A549 treated with RU486 at 1 μM for 4 hours (cell line): Measurements from ENCODE around the gene ADAM22. TPM values are rescaled to one million over a fixed set of nuclear protein-coding genes. Genes with fewer than 3 reads are reported as not detected.

Source experiments
- total RNA-seq: library from RNA; stranded (reverse); fragments of 200-300 nt; extraction: Qiagen RNA extraction; gene quantifications from 5 replicates; pipeline ENCODE4 v1.2.3, GENCODE V29; 2022; ENCODE audit warnings: low read depth

Gene ADAM22
- total RNA-seq: 0.25 to 0.77 TPM (median 0.38 TPM) in 5 replicates

GRCh38 chr7:87933953-87934698, at the start of gene ADAM22:
Gene ADAM22, plus strand, starts transcription at chr7:87934251. Its CDS starts 215 bp downstream, at chr7:87934466.

GRCh38 chr7:88219781-88220747, 286.0 kb downstream of the ADAM22 start, which contains the start of gene SRI:
Gene SRI, minus strand, starts transcription at chr7:88220038. Its CDS starts 12 bp downstream, at chr7:88220026.

Other genes starting within 250 kb of the ADAM22 start
- 3.4 to 9.1 TPM (median 7.8 TPM) in 5 replicates for gene SLC25A40, start 57.9 kb upstream of the ADAM22 start, total RNA-seq
- gene DBF4, start 57.8 kb upstream of the ADAM22 start, total RNA-seq: 17.6 to 37.7 TPM (median 32.4 TPM) in 5 replicates